Testis (tissue), 3 donors: ENCODE results near the gene HOXA13. TPM values are rescaled to one million over a fixed set of nuclear protein-coding genes. Genes with fewer than 3 reads are reported as not detected.

ENCODE experiments used
- DNase-seq: peaks from one replicate; pipeline ENCODE4 v3.0.0-alpha.2; 2019
- H3K27ac ChIP-seq, 2 donors: fragments of 200-600 bp; sonication (generic); one replicate each; pipeline ENCODE4 v1.5.1; 2019
- H3K27me3 ChIP-seq: fragments of 200-600 bp; sonication (generic); one replicate; pipeline ENCODE4 v1.5.1; 2019
- H3K36me3 ChIP-seq: fragments of 200-600 bp; sonication (generic); one replicate; pipeline ENCODE4 v1.5.1; 2017; ENCODE audit warnings: low read depth; ENCODE audit errors: missing control alignments
- H3K4me1 ChIP-seq: fragments of 200-600 bp; sonication (generic); one replicate; pipeline ENCODE4 v1.5.1; 2019
- H3K4me3 ChIP-seq, 2 donors: fragments of 200-600 bp; sonication (generic); one replicate each; pipeline ENCODE4 v1.5.1; 2017 to 2019
- H3K9me3 ChIP-seq: fragments of 200-600 bp; sonication (generic); one replicate; pipeline ENCODE4 v1.5.1; 2017
- CTCF ChIP-seq, 3 experiments: fragments of 450-650 bp in 2 of 3; fragments of 200-600 bp in 1 of 3; sonication (generic) in 1 of 3; IDR thresholded peaks; one replicate each; pipeline ENCODE4 v1.5.1; 2016 to 2019; ENCODE audit warnings: antibody characterized with exemption in 3 of 3, mild to moderate bottlenecking in 2 of 3, moderate library complexity in 1 of 3
- POLR2A ChIP-seq: fragments of 450-650 bp; IDR thresholded peaks from one replicate; pipeline ENCODE4 v1.6.1; 2017; ENCODE audit warnings: antibody characterized with exemption, mild to moderate bottlenecking, moderate library complexity
- WGBS, 2 donors: methylation state at CpG; one replicate each; pipeline ENCODE4 v1.1.5; 2018; 5-methylcytosine and 5-hydroxymethylcytosine counted together
- intact Hi-C: fragments of 100-400 bp; cut with DNase I; formaldehyde crosslinking; loops from one replicate; pipeline ENCODE4 v1.15.1; 2023; ENCODE audit warnings: low total_unique reads
- polyA plus RNA-seq: library from polyadenylated mRNA; stranded (reverse); fragments of 350-450 nt; fragmentation: Illumina TruSeq; extraction: RNeasy Lipid Tissue Mini Kit (QIAGEN cat#74804); gene quantifications from one replicate; pipeline ENCODE4 v1.2.3, GENCODE V29; 2014; ENCODE audit warnings: low read depth, low replicate concordance; ENCODE audit not compliant: insufficient read depth
- total RNA-seq, 2 donors: library from RNA; depleted of rRNA; stranded (reverse); fragments of >200 nt; gene quantifications; one replicate each; pipeline ENCODE4 v1.2.3, GENCODE V29; 2016

Gene HOXA13
- total and polyA plus RNA-seq, 3 donors from 2014 or later, result 0.30 TPM; not detected in 2

DNA sequence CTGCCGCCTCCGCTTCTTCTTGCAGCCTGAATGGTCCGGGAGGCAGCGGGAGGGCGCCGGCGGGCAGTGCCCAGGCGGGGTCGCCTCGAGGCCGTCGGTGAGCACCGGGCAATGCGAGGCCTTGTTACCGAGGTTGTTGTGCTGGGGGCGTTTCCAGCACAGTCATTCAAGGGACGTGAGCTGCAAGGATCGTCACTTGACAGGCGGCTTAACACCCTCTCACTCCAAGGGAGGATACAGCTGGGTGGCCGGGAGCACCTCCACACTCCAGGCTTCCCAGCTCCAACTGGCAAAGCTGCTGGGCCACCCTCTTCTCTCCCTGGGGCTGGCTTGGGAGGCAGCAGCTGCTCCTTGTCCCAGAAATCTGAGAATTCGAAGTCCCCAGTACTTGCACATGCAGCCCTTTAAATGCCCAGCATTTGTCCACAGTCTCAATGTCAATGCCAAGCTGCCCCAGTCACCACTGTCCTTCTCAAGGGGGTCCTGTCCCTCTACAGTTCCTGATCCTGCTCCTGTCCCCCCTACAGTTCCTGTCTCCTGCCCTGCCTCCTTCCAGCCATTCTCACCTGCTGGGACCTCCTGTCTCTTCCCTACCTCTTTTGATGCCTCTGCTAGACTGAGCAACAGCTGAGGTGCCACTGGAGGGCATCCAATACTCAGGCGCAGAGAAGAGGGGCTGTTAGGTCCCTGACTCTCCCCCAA is 10.4 kb downstream of the HOXA13 start:
- H3K4me1 ChIP-seq, result peaks cover 9% of the 10 kb centered on the region
- no peak for DNase-seq
- no peak overlapping the region for H3K27ac ChIP-seq
- H3K36me3 ChIP-seq, result no peaks in the 10 kb centered on the region
- intact Hi-C loops, result no loop called here
- no peak overlapping the region for H3K4me3 ChIP-seq
- 17 to 22% methylated on average over 13 to 18 of the region's 22 CpGs for WGBS, 2 donors
- TF ChIP-seq CTCF (IDR thresholded peaks at IDR 0.05), result no peak
- TF ChIP-seq POLR2A, result no peak
- H3K27me3 ChIP-seq, result peaks cover 8% of the 10 kb centered on the region
- H3K9me3 ChIP-seq, result no peaks in the 10 kb centered on the region

- no peak overlapping the region for H3K27ac ChIP-seq
These were observed 11.3 kb downstream of the HOXA13 start for GRCh38 chr7:27188386-27189294.

DNA sequence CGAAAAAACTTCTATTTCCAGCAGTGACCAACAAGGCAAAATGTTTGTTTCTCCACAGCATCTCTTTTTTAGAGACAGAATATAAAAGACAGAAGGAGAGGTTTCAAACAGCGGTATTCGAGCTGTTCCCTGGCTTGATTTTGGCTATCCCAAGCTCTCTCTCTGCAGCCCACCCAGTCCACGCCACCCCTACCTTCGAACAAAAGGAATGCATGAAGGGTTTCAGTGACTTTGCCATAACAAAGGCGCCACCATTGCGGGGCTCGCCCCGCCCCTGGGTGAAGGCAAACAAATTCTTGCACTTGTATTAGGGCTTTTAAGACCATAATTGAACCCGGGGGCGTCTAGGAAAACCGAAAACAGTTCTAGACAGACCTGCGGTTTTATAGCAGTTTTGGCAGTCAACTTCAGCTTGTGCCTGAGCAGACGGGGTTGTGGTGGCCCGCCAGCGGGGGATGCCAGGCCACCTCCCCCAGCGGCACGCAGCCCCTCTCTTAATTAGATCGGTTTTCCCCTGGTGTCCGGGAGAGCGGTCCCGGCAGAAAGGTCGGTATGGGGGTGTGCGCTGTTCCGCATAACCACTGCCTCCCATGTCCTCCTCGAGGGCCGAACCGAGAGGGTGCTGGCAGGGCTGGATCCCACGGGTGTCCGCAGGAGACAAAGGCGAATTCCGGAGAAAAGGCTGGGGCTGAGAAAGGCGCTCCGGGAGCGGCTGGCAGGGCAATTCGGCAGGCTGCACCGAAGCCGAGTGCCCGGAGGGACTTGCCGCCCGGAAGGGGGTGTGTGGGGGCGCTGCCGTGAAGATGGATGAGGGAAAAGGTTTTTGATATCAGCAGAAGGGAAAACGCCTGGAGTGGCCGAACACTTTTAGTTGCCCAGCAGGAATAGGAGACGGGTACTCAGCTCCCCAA is 12.2 kb downstream of the HOXA13 start:
- Histone ChIP-seq H3K4me1 (peaks cover 12% of the 10 kb centered on the region), H3K9me3 (no peaks in the 10 kb centered on the region), H3K27me3 (peaks cover 8% of the 10 kb centered on the region), H3K27ac (no peak overlapping the region), H3K4me3 (no peak overlapping the region), H3K36me3 (no peaks in the 10 kb centered on the region)
- TF ChIP-seq POLR2A (no peak), CTCF (IDR thresholded peaks at IDR 0.05) (no peak)
- no peak for DNase-seq
- intact Hi-C loops, result no loop called here
- WGBS, 2 donors, result 9 to 14% methylated on average over 18 to 46 of the region's 46 CpGs

More at GRCh38 chr7:27188386-27189294, 11.3 kb downstream of the HOXA13 start:
- Histone ChIP-seq H3K9me3 (no peaks in the 10 kb centered on the region), H3K27me3 (peaks cover 8% of the 10 kb centered on the region), H3K4me3 (peak overlapping the region in 1 of 2 donors; percentile 0), H3K4me1 (peaks cover 13% of the 10 kb centered on the region), H3K36me3 (no peaks in the 10 kb centered on the region)
- no peak for DNase-seq
- TF ChIP-seq CTCF (IDR thresholded peaks at IDR 0.05), result no peak
- no peak for TF ChIP-seq POLR2A
- intact Hi-C loops, result no loop called here
- 6 to 9% methylated on average over 44 to 49 of the region's 49 CpGs for WGBS, 2 donors

- Histone ChIP-seq H3K4me1 (peaks cover 7% of the 10 kb centered on the region), H3K36me3 (no peaks in the 10 kb centered on the region), H3K9me3 (no peaks in the 10 kb centered on the region), H3K4me3 (no peak overlapping the region), H3K27ac (no peak overlapping the region), H3K27me3 (peaks cover 8% of the 10 kb centered on the region)
- no peak for DNase-seq
- 38% methylated on average over 4 of the region's 4 CpGs for WGBS, 2 donors
- no peak for TF ChIP-seq POLR2A
- TF ChIP-seq CTCF (IDR thresholded peaks at IDR 0.05), result no peak
- intact Hi-C loops, result no loop called here
These were observed 13.0 kb downstream of the HOXA13 start for GRCh38 chr7:27186668-27187474.
